Stimulated activated CD4-positive, alpha-beta T cell treated with anti-CD3 and anti-CD28 coated beads, TNF-alpha, amount 100 ng/mL, for 24 hours (primary cell): ENCODE data around the gene PRKG1.
"Not testable (repeated sequence)": the region's sequence is repeated elsewhere in the genome, so short reads cannot be mapped to it uniquely, and the experiment has no call there.

Experiments used
- DNase-seq, 3 experiments: peaks; one replicate each; pipeline ENCODE4 v3.0.0-alpha.2; 2020; ENCODE audit warnings: low read depth in 3 of 3

Gene PRKG1

DNA sequence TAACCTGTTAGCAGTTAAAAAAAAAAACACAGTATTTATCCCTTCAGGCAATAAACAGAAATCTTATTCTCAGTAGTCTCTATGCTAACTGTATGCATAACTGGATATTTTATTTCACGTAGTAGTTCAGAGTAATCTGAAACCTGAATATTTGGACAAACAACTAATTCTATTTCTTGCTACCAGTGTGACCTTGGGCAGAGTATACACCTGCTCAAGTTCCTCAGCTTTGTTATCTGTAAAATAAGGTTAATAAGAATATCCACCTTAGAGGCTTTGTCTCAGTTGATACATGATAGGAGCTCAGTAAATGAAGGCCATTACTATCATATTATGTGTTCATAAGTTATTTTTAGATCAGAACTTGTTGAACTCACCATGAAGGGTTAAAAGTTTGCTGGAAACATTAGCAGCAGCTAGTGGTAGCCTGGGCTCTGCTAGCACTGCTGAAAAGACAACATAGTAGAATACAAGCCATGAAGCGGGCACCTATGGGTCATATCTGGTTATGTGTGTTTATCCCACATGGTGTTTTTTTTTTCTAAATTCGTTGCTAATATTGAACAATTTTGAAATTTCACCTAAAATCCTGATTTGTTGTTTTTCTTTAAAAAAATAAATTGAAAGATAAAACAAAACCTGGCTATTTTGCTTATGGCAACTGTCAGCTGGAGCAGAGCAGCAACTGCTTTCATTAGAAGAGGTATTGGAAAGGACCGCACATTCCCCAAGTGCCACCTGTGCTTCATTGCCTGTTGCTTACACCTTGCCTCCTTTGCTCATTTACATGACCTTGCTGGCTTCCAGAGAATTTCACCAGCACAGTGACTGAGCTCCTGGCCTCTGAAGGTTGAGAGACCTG is 303.0 kb downstream of the PRKG1 start:
- DNase-seq: no peak

DNA sequence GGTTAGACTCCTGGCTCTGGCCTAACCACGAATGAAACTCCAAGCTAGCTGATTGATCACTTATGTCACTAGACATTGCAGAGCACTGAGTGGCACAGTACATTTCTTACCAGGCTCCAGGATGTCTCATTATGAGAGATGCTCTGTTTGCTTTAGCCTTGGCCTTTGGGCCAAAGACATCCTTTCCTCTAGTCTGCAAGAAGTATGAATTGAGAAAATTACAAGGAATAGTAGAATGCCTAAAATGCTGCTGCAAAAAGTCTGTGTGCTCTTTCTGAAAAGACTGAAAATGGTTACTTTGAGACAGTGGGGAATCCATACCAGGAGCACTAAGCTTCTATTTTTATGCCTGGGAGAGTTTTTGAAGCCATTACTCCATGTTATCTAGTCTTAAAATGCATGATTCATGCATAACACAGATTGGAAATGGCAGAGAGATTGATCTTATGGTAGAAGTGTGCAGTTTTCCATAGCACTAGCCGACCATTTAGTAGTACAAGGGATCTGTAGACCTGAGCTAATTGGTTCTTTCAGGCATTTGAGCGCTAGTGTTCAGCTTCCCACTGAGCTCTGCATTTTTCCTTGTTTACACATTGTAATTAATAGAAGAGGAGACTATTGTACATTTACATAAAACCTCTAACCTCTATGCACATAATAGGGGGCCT is 303.8 kb downstream of the PRKG1 start:
- DNase-seq: no peak

DNA sequence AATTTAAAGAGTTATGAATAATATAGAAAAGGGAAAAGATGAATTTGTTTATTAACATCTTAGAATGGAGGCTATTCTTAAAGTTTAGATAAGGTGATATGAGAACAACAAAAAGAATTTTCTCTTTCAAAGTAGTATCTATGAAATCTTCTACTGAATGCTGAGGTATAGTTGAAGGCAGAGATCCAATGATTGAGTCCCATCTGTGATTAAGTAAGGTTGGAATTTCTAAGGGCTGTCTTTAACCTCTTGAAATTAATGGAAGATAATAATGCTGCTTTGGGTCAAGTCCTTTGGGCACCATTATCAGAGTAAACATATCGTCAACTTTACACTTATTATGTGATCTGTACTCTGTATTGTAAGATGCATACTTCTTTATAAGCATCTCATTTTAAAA is 307.9 kb downstream of the PRKG1 start:
- no peak for DNase-seq

DNA sequence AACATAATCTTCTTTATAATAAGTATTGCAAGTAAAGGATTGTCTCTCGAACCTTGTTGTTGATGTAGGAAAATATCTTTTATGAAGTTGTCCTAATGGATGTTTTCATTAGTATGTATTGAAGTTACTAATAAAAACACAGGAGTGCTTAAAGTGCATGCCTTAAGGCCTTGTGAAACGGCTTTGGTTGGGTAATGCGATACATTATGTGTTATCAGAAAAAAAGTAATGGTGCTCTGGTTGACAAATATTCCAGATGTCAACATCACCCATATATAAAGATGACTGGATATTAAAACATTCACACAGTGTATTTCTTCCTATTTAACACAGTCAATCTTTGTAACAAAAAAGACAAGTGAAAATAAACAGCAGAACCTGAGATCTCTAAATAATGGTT is 310.7 kb downstream of the PRKG1 start:
- no peak for DNase-seq

DNA sequence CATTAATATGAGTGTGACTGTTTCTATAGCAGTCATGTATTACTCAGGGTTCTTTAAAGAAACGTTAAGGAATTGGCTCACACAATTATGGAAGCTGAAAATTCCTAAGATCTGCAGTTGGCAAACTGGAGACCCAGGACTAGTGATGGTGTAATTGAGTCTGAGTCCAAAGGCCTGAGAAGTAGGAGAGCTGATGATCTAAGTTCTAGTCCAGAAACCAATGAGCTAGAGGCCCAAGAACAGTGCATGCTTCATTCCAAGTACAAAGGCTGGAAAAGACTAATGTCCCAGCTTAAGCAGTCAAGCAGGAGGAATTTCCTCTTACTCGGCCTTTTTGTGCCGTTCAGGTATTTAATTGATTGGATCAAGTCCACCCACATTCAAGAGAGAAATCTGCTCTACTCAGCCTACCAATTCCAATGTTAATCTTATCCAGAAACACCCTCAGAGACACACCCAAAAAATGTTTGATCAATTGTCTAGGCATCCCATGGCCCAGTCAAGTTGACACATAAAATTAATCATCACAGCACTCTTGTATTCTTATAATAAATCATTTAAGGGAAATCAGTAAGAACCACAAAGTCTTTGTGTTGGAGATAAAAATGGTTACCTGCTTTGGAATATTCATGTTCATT is 312.1 kb downstream of the PRKG1 start:
- DNase-seq: no peak

DNA sequence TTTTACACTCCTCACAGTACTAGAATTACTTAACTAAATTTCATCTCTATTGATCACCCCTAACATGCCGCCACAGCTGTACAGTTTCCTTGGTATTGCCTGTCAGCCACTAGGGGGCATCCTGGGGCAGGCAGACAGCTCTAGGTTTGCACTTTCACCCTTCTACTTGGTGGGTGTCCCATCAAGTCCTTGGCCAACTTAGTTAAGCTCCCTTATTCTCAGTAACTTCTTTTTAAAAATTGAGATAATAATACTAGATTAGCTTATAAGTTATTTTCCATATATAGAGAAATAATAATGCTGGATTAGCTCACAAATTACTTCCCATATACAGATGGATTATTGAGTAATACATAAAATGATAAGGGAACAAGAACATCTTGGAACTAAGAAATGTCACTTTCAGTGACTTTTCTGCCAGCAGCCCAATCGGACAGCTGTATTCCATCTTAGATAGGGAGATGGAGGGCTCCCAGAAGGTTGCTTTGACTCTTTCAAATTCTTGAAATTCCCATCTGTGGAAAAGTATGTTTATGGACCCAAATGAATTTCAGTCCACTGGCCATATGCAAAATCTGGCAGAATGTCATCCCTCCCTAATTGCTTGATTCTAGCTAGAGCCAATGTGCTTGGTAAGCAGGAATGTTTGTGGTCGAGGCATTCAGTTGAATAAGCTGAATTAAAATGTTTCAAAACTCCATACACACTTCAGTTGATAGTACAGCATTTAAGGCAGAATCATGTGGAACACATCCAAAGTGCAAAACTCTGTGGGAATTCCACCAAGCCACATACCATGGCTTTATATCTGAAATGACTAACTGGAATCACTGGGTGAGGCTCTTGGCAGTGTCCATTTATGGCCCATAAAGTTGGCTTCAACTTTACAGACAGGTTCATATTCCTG is 315.4 kb downstream of the PRKG1 start:
- peak in 2 of 3 experiments; percentile 4 to 22 for DNase-seq

DNA sequence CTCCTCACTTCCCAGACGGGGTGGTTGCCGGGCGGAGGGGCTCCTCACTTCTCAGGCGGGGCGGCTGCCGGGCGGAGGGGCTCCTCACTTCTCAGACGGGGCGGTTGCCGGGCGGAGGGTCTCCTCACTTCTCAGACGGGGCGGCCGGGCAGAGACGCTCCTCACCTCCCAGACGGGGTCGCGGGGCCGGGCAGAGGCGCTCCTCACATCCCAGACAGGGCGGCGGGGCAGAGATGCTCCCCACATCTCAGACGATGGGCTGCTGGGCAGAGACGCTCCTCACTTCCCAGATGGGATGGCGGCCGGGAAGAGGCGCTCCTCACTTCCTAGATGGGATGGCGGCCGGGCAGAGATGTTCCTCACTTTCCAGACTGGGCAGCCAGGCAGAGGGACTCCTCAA is 318.7 kb downstream of the PRKG1 start:
- DNase-seq: not testable (repeated sequence)

DNA sequence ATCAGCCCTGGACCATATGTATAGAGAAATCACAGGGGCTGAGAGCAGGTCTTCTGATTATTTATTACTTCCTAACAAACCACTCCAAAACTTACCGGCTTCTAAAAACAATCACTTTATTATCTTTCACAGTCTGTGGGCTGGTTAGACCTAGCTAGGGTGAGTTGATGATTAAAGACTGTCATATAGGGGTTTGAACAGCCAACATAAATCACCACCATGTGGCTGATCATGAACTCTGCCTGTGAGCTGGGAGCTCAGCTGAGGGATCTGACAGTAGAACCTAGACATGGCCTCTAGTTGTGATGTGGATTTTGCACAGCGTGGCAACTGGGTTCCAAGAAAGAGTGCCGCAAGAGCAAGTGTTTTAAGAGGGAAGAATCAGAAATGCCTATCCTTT is 319.8 kb downstream of the PRKG1 start:
- DNase-seq: no peak

DNA sequence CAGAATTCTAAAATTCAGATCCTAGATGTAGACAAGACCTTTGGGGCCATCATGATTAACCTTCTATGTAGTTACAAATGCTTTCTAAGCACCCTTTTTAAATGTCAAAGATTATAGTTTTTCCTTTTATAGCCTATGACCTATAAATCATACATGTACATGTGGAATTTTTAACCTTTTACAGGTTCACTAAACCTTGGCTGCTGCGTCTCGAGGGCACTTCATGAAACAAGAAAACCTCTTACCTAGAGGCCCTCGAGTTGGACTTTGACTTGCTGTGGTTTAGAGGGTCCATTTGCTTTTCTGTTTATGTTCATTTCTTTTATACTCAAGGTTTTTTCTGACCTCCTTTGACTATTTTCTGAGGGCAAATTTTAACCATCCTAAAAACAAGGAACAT is 323.0 kb downstream of the PRKG1 start:
- DNase-seq: no peak

DNA sequence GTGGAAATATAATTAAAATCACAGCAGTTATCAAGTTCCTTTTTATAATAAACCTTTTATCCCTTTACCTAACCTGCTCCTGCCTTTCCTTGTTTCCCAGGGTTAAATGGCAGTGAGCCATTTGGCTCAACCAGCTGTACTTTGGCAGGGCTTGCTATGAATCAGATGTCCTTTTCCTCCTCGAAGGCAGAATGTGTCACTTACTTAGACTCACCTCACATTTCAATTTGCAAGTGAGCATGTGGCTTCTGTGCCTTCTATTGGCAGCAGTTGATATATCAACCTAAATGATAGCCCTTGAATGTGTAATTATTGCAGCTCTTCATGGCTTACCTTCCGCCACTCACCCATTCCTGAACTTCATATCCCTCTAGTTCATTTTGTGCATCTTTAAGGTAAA is 323.4 kb downstream of the PRKG1 start:
- no peak for DNase-seq

DNA sequence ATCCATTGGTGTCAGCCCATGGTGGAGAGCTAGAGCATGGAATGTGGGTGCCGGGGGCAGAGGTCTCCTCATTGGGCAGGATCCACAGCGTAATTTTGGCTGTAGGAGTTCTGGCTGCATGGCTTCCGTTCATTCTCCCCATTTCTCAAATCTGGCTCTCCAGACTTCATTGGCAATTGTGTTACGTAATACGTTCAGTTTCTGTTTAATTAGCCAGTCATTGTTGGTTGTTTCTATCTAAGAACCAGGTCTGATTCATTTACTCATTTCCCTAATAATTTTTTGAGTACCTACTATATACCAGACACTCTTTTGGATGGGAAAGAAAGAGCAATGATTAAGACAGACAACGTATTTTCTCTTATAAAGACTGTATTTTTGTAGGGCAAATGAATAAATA is 325.6 kb downstream of the PRKG1 start:
- DNase-seq: no peak

DNA sequence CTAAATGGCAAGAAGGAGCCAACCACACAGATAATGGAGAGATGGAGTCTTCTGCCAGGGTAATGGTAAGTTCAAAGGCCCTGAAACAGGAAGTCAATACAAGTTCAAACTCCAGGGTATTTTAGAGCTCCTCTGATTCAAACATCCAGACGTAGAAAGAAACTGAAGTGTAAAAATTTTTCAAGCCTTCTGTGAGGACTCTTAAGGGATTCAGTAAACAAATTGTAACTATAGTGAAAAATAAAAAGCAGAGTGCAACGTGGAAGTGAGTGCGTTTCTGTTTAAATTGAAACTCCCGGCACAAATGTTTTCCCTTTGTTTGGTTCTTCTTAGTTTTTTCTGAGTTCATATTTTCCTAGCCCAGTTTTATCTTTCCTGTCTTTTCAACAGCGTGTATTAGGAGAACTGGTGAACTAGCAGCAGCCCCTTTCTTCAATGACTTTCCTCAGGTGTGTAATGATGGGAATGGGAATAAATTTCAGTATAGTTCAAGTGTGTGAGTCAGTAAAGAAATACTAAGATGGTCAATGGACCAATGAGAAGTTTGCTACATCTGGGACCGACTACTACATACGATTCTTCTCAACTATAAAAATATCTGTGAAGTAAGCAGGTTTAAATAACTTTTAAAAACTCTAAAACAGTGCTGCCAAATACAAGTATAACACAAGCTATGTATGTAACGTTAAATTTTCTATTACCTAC is 326.3 kb downstream of the PRKG1 start:
- DNase-seq: no peak

DNA sequence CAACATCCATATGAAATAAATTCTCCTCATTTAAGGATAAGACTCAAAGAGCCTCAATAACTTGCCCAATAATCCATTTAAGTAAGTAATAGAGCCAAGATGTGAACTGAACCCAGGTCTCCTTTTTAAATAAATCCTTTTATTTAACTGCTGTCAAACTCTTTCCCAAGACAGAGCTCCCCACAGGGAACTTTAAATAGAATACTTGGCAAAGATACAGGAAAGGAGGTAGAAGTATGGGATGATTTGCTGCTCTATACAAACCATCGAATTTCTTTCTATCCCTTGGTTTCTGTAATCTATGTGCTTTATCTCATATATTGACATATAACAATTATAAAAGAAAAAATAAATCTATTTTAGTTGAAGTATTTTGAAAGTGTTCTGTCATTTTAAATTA is 329.2 kb downstream of the PRKG1 start:
- DNase-seq: no peak

DNA sequence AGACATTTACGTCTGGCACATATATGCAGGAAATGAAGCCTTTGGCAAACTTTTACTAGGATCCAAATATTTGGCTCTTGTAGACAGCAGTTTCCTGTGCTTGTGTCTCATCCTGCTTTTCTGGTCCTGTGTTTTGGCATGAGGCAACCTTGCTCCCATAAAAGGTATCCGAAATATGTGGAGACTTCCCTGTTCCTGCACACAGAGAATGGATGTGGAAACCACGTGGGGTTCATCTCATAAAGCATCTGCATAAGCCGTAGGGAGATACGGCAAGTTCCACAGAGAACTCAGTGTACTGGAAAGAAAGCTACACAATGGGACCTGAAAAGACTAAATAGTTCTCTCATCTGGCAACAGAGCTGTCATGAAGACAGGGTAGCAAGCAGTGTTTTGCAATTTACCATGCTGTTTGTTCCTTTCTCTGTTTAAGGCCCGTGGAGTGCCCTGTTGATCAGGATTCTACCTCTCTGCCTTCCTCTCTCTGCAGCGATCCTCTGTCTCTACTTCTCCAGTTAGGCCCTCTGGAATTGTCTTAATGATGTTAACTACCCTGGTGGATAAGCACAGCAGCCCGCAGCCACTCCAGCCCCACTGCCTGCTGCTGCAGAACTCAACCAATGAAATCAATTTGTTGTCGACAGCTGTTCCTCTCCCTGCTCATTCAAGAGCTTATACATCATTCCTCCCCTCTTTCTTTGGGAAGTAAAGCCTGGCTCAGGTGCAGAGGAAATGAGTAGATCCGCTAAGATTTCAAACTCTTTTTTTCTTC is 331.5 kb downstream of the PRKG1 start:
- DNase-seq: no peak

DNA sequence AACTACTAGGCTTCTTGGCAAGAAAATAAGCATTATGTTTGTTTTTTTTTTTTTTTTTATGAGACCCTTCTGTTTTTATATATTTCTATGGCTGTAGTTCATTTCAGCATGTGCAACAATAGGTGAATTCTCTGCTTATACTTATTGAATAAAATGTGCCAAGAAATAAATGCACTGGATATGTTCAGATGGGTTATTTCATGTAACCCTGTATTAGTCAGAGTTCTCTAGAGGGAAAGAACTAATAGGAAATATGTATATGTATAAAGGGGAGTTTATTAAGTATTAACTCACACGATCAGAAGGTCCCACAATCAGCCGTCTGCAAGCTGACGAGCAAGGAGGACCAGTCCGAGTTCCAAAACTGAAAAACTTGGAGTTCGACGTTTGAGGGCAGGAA is 332.3 kb downstream of the PRKG1 start:
- DNase-seq: no peak

DNA sequence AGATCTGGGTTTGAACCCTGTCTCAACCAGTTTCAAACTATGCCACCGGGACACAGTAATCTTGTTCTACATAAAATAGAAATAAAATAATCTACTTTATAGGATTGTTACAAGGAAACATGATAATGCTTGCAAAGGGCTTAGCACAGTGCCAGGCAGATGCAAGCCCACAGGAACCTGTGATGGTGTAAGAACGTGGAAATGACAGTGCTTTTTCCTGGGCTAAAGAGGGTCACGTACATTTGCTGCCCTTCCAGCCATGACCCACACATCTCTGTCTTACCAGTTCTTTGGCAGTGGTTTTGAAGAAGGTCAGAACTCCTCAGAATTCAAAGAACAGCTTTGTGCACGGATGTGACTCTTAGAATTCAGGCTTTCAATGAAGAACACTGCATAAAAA is 342.2 kb downstream of the PRKG1 start:
- no peak for DNase-seq

DNA sequence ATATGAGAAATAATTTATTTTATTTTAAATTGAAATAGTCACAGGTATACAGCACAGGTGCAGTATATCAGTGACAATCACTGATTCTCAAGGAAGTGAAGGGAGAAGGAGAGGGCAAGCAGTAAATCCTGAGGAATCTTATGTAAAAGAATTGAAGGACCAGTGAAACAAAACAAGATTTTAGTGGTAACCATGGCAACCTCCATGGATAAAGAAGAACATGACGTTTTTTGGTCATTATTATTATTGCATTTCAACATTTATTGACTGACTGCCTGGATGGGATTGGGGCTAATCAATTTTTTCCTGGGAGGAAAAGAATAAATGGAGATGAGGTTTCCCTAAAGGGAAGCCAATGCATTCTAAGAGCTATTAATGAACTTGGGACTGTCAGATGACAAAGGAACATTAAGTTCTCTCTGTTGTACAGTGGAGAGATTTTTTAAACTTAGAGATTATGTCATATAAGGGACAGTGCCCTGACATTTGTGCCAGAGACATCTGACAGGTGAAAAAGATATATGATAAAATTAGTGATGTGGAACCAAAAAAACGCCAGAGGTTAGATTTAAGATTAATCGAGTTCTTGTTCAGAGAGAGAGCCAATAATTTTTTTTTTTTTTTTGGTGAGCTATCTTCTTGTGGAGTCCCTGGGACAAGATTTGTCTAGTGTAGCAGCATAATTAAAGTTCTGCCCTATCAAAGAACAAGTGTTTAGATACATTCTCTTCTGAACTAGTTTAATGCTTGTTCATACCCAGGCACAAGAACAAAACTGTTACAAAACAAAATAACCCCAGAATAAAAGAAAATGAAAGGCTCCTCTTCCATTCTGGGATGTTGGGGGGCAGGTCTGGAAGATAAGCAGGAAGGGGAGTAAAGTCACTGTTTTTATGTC is 345.2 kb downstream of the PRKG1 start:
- DNase-seq: no peak

DNA sequence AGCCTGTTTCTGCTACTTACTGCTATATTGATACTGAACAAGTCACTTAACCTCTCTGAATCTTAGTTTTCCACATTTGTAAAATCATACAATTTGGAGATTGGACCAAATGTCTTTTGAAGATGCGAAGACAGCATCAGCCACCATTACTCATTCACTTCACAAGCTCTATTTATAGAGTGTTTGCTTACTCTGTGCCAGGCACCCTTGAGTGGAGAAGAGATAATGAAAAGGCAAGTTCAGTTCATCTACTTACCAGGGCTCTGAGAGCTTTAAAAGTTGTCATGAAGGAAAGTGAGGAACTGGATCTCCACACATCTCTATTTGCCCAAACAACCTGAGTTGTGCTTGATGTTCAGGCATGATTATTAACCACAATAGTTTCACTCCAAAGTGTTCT is 347.6 kb downstream of the PRKG1 start:
- no peak for DNase-seq

DNA sequence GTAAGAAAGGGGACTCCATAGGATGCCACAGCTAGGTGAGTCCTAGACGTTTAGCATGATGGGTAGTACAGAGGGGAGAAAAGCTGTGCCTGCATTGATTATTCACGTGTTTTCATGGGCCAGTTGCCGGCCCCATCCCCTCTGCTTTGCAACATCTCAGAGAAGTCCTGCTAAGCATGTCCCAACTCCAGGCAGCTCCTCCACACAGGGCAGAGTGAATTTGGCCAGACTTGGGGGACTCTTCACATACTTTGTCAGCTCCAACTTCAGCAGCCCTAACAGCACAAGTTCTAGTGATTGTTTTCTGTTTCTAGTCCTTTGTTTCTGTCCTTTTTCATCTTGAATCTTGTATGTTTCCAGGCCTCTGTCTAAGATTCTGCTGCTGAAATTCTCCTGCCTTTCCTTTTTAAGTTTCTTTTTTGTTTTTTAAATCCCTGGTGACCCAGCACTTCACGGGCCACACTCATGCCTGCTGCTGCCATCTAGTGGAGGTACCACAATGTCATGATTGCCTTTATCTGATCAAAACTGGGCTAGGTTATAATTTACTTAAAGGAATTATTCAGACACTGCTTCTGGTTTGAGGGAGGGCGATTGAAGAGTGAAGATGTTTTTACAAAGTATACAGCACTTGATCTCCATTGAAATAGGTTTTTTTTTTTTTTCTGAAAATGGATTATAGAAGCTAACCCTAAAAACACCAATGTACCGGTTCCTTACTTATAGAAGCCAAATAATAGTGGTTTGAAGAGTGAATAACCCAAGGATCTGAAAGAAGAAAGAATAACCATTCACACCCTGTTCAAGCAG is 348.2 kb downstream of the PRKG1 start:
- no peak for DNase-seq
